ENCODE results near the gene PIK3R6.

The PIK3R6 gene

GRCh38 chr17:8846768-8847211, 20.7 kb downstream of the PIK3R6 start:
- DNase-seq: no peak

DNA sequence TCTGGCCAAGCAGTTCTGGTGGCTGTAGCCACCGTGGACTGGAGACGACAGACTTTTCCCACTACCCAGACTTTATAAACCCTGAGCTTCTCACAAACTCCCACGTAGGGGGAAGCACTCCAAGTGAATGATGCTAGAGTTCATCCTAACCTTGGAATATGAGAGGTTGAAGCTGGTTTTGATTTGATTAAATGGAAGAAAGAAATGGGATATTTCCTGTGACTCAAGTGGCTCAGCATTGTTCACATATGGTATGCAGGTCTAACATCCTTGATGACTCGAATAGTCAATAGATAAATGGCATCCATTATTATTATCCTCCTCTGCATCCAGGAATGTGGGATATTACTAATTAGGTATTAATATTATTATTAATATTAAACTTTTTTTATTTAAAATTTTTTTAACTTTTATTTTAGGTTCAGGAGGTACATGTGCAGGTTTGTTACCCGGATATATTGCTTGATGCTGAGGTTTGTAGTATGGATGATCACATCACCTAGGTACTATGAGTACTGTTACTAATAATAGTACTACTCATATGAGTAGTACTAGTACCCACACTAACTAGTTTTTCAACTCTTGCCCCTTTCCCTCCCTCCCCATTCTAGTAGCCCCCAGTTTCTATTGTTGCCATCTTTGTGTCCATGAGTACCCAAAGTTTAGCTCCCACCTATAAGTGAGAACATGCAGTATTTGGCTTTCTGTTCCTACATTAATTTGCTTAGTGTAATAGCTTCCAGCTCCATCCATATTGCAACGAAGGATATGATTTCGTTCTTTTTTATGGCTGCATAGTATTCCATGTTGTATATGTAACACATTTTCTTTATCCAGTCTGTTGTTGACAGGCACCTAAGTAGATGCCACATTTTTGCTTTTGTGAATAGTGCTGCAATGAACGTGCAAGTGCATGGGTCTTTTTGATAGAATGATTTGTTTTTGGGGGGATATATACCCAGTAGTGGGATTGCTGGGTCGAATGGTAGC, 22.9 kb downstream of the PIK3R6 start:
- no peak for DNase-seq

- no peak for DNase-seq
Measured at GRCh38 chr17:8843344-8843743, 24.1 kb downstream of the PIK3R6 start.

GRCh38 chr17:8841844-8842243, 25.6 kb downstream of the PIK3R6 start:
- no peak for DNase-seq

- DNase-seq: no peak
Measured at GRCh38 chr17:8839410-8839935, 28.0 kb downstream of the PIK3R6 start.

DNA sequence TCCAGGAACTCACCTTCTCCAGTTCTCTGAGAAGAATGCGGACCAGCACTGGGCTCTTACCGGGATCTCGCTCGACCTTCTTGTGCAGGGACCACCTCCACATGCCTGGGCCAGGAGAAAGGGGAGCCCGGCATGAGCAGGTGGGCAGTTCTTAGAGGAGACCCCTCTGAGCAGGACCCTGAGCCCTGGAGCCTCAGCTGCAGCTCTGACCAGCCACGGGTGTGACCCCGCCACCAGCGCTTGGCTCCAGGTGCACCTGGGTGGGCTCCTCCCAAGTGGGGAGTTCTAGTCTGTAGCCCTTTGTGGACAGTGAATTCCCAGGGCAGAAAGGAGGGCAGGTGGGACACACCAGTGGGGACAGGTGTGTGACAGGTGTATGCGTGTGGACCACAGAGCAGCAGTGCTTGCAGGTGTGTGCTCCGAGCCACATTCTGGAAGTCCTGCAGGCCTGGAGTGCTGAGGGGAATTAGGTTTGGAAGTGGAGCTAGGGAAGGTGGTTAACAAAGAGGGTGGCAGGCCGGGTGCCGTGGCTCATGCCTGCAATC, 28.9 kb downstream of the PIK3R6 start:
- no peak for DNase-seq

DNA sequence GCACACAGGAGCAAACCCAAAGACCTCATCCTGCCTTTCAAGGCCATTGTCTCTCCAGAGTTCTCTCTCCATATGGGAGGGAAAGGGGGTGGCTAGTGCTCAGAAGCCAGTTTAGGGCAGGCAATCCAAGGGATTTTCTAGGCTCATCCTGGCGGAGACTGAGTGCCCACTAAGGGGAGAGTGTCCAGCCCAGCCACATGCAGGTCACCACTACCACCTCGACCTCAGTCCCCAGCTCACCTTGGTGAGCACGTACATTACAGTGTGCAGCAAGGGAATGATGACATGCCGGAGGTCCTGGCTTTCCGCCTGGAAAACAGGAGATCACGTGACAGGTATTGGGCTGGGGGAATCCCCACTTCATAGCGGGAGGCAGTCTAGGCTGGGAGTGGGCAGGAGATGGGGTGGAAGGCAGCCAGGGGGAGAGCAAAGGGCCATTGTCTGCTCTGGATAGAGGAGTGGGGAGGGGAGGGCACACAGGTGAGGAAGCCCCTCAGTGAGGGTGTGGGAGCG, 29.9 kb downstream of the PIK3R6 start:
- DNase-seq: no peak

DNA sequence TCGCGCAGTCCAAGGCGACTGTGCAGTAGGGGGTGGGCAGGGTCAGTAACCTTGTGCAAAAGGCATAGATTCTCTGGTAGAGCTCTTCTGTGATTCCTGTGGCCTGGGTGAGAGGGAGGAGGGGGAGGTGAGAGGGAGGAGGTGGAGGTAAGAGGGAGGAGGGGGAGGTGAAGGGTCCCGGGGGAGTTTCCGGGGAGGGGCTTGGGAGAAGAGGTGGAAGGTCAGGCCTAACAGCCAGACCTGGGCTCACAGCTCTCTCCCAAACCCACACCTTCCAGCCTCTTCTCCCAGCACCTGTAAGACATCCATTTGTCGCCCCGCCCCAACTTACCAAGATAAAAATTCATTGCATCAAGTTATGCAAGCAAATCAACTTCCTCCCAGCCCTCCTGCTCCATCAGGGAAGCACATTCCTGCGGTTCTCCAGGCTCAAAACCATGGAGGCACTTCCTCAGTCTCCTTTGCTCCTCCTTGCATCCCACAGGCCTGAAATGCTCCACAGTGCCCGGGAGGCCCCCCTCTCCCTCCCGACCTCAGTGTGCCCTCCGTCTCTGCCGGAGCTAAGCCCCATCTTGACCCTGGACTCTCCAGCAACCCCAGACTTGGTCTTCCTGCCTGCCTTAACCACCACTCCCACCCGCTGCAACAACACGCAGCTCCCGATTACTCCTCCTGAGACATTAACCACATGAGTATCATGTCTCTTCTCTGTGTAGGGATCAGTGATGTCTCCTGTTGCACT, 30.5 kb downstream of the PIK3R6 start:
- DNase-seq: no peak

DNA sequence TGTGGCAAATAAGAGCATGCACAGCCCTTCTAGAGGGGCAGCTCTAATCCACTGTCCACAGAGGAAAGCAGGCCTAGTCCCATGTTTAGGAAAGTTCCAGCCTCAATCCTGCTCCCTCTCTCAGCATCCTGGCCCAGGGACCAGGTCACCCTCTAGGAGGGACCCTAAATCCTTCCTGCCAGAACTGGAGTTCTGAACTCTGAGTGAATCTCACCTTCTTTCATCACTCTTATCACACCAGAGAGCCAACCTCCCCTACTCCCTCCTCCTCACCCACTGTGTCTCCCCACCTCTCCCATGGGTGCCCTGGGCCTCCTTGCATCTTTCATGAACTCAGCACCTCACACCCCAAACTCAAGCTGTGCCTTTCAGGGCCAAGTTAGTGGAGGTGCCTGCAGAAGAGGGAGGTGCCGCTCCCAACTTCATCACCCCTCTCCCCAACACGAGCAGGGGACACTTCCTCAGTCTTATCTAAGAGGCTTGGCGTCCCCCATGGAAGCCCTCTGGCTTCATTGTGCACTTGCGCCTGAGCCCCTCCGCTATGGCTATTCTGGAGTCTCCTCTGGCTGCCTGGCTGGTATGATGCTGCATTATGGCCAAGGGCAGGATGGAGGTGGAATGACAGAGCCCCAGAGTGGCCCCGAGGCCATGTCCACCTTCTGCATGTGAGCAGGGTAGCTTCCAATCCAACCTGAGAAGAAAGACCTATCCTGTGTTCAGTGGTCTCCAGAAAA, 31.7 kb downstream of the PIK3R6 start:
- DNase-seq: no peak

GRCh38 chr17:8835106-8835505, 32.4 kb downstream of the PIK3R6 start:
- no peak for DNase-seq

DNA sequence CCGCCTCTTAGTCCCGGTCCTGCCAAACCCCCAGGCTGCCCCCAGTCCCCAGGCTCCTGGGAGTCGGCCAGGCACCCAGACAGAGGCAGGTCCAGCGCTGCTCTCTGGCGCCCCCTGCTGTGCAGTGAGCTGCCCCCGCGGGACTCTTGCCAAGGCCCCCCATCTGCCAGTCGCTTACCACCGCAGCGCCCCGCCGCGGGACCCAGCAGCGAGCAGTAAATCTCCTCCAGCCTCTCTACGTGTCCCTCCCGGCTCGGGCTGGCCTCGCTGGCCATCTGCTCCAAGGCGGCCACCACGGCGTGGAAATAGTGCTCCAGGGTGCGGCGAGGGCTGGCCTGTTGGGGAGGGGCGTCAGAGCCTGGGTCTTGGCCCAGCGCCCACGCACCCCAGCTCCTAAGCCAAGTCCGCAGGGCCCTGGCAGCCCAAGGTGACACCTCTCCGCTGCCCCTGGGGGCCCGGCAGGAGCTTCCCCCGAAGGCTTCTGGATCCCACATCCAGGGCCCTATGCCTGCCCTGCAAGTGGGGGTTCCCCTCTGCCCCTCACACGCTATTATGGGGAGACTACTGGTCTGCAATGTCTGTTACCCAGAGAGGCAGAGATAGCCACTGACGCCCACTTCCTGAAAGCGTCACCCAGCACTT, 34.6 kb downstream of the PIK3R6 start:
- DNase-seq: peak in 1 of 2 experiments; percentile 35

DNA sequence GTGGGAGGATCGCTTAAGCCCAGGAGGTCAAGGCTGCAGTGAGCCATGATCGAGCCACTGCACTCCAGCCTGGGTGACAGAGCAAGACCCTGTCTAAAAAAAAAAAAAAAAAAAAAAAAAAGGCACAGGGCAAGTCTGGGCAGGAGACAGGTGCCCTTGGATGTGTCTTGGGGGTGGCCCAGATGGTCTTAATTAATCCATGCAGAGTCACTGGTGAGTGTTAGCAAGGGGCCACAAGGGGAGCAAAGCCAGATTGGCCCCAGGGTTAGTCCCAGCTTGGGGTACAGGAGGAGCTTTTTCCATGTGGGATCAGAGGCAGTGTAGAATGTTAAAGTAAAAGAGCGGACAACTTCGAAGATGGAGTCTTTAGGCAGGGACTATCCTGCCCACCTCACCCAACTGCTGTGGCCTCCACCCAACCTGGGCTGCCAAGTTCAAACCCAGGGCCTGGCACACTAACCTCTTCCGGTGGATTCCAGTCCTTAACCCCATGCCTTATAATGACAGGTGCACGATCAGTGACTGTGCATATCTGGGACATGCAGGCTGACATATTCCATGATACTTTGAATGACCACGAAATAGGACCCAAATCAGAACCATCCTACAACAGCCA, 36.1 kb downstream of the PIK3R6 start:
- DNase-seq: no peak

DNA sequence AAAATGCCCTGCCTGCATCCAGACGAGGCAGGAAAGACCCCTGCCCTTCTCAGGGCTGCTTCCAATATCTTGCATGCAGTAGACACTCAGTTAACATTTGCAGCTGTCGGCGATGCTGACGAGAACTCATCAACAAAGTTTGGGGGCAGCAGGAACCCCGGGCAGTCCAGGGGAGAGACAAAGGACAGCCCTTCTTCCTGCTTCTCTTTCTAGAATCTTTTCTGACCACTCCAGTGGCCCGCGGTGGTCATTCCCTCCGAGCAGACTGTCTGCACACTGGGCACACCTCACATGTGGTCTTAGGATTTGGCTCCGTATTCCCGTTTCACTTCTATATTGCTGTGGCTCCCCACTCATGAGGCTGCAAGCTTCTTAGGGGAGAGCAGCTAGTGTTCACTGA, 37.3 kb downstream of the PIK3R6 start:
- no peak for DNase-seq

DNA sequence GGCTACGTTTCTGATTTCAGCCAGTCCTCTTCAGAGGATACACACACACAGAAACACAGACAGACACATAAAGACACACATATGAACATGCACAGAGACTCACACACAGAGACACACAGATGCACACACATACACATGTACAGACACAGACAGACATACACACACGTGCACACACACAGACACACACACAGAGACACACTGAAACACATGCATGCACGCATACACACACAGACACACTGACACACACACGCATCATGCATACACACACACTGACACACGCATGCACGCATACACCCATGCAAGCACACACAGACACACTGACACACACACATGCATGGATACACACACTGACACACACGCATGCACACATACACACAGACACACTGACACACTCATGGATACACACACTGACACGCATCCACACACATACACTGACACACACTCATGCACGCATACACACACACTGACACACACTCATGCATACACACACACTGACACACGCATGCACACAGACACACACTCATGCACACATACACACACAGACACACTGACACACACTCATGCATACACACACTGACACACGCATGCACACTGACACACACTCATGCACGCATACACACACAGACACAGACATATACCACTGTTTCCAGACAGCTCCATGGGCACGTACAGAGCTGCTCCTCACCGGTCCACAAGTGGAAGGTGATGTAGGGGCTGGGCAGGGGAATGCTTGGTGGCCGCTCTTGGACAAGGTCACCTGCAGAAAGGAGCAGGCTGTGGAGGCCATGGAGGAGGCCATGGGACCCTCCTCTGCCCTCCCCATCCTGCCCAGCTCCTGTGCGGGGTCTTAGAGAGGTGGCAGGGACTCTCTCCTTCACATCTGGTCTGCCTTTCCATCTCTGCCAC, 38.2 kb downstream of the PIK3R6 start:
- DNase-seq: no peak

GRCh38 chr17:8828517-8828875, 39.0 kb downstream of the PIK3R6 start:
- DNase-seq: no peak

- DNase-seq: no peak
Measured at GRCh38 chr17:8826808-8827435, 40.6 kb downstream of the PIK3R6 start.

DNA sequence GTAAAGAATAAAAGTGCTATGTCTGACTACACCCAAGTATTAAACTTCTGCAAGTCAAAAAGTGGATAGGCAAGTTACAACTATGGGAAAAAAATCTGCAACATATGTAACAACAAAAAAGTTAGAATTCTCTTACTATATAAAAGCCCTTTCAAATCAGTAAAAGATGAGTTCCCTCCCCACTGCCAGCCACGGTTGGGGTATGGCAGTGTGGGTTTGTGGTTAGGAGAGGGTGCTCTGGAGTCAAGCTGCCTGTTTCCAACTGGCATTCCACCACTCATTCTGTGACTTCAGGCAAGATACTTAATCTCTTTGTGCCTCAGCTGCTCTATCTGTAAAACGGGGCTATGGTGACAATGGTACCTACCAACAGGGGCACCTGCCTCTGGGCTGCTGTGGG, 41.7 kb downstream of the PIK3R6 start:
- no peak for DNase-seq

DNA sequence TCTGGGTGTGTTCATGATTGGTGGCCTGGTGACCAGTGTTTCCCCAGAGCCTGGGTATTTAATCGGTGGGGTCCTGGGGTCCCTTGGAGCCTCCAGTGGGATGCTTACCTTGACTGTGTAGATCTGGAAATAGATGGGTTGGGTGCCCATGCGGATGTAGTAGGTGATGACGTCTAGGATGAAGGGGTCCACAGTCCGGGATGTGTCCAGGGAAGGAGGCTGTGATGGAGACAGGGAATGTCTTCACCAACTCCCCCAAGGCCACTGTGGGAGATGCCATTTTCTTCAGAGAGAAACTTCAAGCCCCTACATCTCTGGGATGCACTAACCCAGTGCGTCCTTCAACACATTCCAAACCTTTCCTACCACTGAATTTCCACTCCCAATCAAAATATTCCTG, 44.2 kb downstream of the PIK3R6 start:
- DNase-seq: no peak

GRCh38 chr17:8822401-8823035, 45.0 kb downstream of the PIK3R6 start:
- DNase-seq: no peak

All from stimulated activated CD4-positive, alpha-beta T cell treated with anti-CD3 and anti-CD28 coated beads, Interleukin-4, amount 100 ng/mL, for 4 hours (primary cell).